Measurements from ENCODE around the gene ASTN2.
A peak's percentile ranks its signal among the peaks of the same experiment; 100 is the strongest.

Gene ASTN2

GRCh38 chr9:116815835-116816234 lies 599.0 kb downstream of the ASTN2 start:
- no peak for DNase-seq (ENCODE audit: low read depth, low spot score)

GRCh38 chr9:116813031-116813300 lies 601.9 kb downstream of the ASTN2 start:
- DNase-seq (ENCODE audit: low read depth, low spot score), result no peak

GRCh38 chr9:116812231-116813030 lies 602.4 kb downstream of the ASTN2 start:
- DNase-seq (ENCODE audit: low read depth, low spot score), result no peak

GRCh38 chr9:116809656-116810055 lies 605.2 kb downstream of the ASTN2 start:
- DNase-seq (ENCODE audit: low read depth, low spot score), result no peak

GRCh38 chr9:116806075-116806474 lies 608.8 kb downstream of the ASTN2 start:
- peak; percentile 42 for DNase-seq (ENCODE audit: low read depth, low spot score)

- peak; percentile 44 for DNase-seq (ENCODE audit: low read depth, low spot score)
Measured at GRCh38 chr9:116800885-116801284, 614.0 kb downstream of the ASTN2 start.

- DNase-seq (ENCODE audit: low read depth, low spot score), result no peak
Measured at GRCh38 chr9:116800074-116800473, 614.8 kb downstream of the ASTN2 start.

- DNase-seq (ENCODE audit: low read depth, low spot score), result no peak
Measured at GRCh38 chr9:116798521-116798920, 616.3 kb downstream of the ASTN2 start.

GRCh38 chr9:116797276-116797675 lies 617.6 kb downstream of the ASTN2 start:
- no peak for DNase-seq (ENCODE audit: low read depth, low spot score)

- DNase-seq (ENCODE audit: low read depth, low spot score), result no peak
Measured at GRCh38 chr9:116796669-116797068, 618.2 kb downstream of the ASTN2 start.

- DNase-seq (ENCODE audit: low read depth, low spot score), result no peak
Measured at GRCh38 chr9:116795821-116796220, 619.0 kb downstream of the ASTN2 start.

- no peak for DNase-seq (ENCODE audit: low read depth, low spot score)
Measured at GRCh38 chr9:116792271-116792670, 622.6 kb downstream of the ASTN2 start.

GRCh38 chr9:116791326-116791725 lies 623.5 kb downstream of the ASTN2 start:
- DNase-seq (ENCODE audit: low read depth, low spot score), result no peak

- DNase-seq (ENCODE audit: low read depth, low spot score), result peak; percentile 27
Measured at GRCh38 chr9:116789081-116789480, 625.8 kb downstream of the ASTN2 start.

- DNase-seq (ENCODE audit: low read depth, low spot score), result no peak
Measured at GRCh38 chr9:116786737-116787136, 628.1 kb downstream of the ASTN2 start.

- DNase-seq (ENCODE audit: low read depth, low spot score), result no peak
Measured at GRCh38 chr9:116777116-116777515, 637.7 kb downstream of the ASTN2 start.

GRCh38 chr9:116774421-116775180 lies 640.3 kb downstream of the ASTN2 start:
- no peak for DNase-seq (ENCODE audit: low read depth, low spot score)

- peak; percentile 8 for DNase-seq (ENCODE audit: low read depth, low spot score)
Measured at GRCh38 chr9:116767219-116767618, 647.6 kb downstream of the ASTN2 start.

- DNase-seq (ENCODE audit: low read depth, low spot score), result no peak
Measured at GRCh38 chr9:116765011-116765410, 649.8 kb downstream of the ASTN2 start.

- no peak for DNase-seq (ENCODE audit: low read depth, low spot score)
Measured at GRCh38 chr9:116763770-116764169, 651.1 kb downstream of the ASTN2 start.

- no peak for DNase-seq (ENCODE audit: low read depth, low spot score)
Measured at GRCh38 chr9:116760636-116761035, 654.2 kb downstream of the ASTN2 start.

GRCh38 chr9:116757030-116757429 lies 657.8 kb downstream of the ASTN2 start:
- no peak for DNase-seq (ENCODE audit: low read depth, low spot score)

GRCh38 chr9:116753389-116753788 lies 661.5 kb downstream of the ASTN2 start:
- DNase-seq (ENCODE audit: low read depth, low spot score), result no peak

All from ELF-1 (cell line).